HepG2 (cell line): ENCODE results near the gene KCNS1. TPM values are rescaled to one million over a fixed set of nuclear protein-coding genes. Genes with fewer than 3 reads are reported as not detected.

ENCODE experiments used
- CENPT ChIP-seq: sonication (generic); formaldehyde crosslinking; IDR thresholded peaks from 2 replicates; pipeline ENCODE4 v1.8.0; 2022; ENCODE audit warnings: low read depth, mild to moderate bottlenecking, moderate library complexity, missing genetic modification reagents
- EEA1 ChIP-seq: sonication (generic); formaldehyde crosslinking; IDR thresholded peaks from 2 replicates; pipeline ENCODE4 v1.5.1; 2020; ENCODE audit warnings: mild to moderate bottlenecking, missing genetic modification reagents, borderline replicate concordance
- HNRNPK ChIP-seq: fragments of 200-400 bp; formaldehyde crosslinking; IDR thresholded peaks from 2 replicates; pipeline ENCODE4 v1.6.1; 2018; ENCODE audit warnings: low read length, low read depth, moderate library complexity, mild to moderate bottlenecking; ENCODE audit not compliant: poor library complexity, severe bottlenecking
- IRF2 ChIP-seq: IDR thresholded peaks from 2 replicates; pipeline ENCODE4 v1.6.1; 2018; ENCODE audit warnings: missing genetic modification reagents, missing compliant biosample characterization
- KLF15 ChIP-seq: sonication (generic); formaldehyde crosslinking; IDR thresholded peaks from 2 replicates; pipeline ENCODE4 v1.8.1; 2023; ENCODE audit warnings: borderline replicate concordance, mild to moderate bottlenecking, inconsistent platforms, missing genetic modification reagents, mixed read lengths
- MIXL1 ChIP-seq: IDR thresholded peaks from 2 replicates; pipeline ENCODE4 v1.6.1; 2016
- REL ChIP-seq: sonication (generic); formaldehyde crosslinking; conservative IDR thresholded peaks from 2 replicates; pipeline ENCODE4 v1.8.0; 2022; ENCODE audit warnings: mild to moderate bottlenecking, missing genetic modification reagents, moderate library complexity
- SALL1 ChIP-seq: sonication (generic); formaldehyde crosslinking; IDR thresholded peaks from 2 replicates; pipeline ENCODE4 v1.8.0; 2022; ENCODE audit warnings: mild to moderate bottlenecking, missing genetic modification reagents
- SMC3 ChIP-seq: IDR thresholded peaks from 2 replicates; pipeline ENCODE4 v1.6.1; 2011; ENCODE audit warnings: low read length, improper control_type of control experiment
- SP4 ChIP-seq: sonication (generic); formaldehyde crosslinking; IDR thresholded peaks from 2 replicates; pipeline ENCODE4 v1.8.1; 2023; ENCODE audit warnings: mild to moderate bottlenecking, missing genetic modification reagents
- TGIF2 ChIP-seq: IDR thresholded peaks from 2 replicates; pipeline ENCODE4 v1.6.1; 2016; ENCODE audit warnings: control low read depth, missing compliant biosample characterization
- ZMYM2 ChIP-seq: sonication (generic); formaldehyde crosslinking; IDR thresholded peaks from 2 replicates; pipeline ENCODE4 v1.8.0; 2022; ENCODE audit warnings: mild to moderate bottlenecking, missing genetic modification reagents
- ZNF12 ChIP-seq: sonication (generic); formaldehyde crosslinking; IDR thresholded peaks from 2 replicates; pipeline ENCODE4 v1.5.0; 2020; ENCODE audit warnings: missing genetic modification reagents
- ZNF225 ChIP-seq: sonication (generic); formaldehyde crosslinking; IDR thresholded peaks from 2 replicates; pipeline ENCODE4 v1.4.0; 2020; ENCODE audit warnings: mild to moderate bottlenecking, missing genetic modification reagents
- ZNF510 ChIP-seq: sonication (generic); formaldehyde crosslinking; IDR thresholded peaks from 2 replicates; pipeline ENCODE4 v1.4.0; 2020; ENCODE audit warnings: low read depth, mild to moderate bottlenecking, missing genetic modification reagents
- ZSCAN21 ChIP-seq: sonication (generic); formaldehyde crosslinking; IDR thresholded peaks from 2 replicates; pipeline ENCODE4 v1.8.0; 2022; ENCODE audit warnings: mild to moderate bottlenecking, missing genetic modification reagents, moderate library complexity, borderline replicate concordance
- polyA plus RNA-seq, 8 experiments: library from polyadenylated mRNA; depleted of rRNA in 3 of 8; stranded (reverse) in 7 of 8; unstranded in 1 of 8; fragments of >200 nt; fragmentation: Illumina TruSeq in 4 of 8; extraction: Trizol in 4 of 8; gene quantifications; 2 replicates each; pipeline versions ENCODE4 v1.2.1 to v1.2.3, GENCODE V29; 2011 to 2016; ENCODE audit warnings: low read depth in 4 of 8, missing spikeins in 1 of 8, mixed read lengths in 1 of 8; ENCODE audit not compliant: insufficient read depth in 1 of 8
- total RNA-seq, 5 experiments: library from RNA; depleted of rRNA; stranded (reverse); fragments of >200 nt; fragmentation: Illumina TruSeq; extraction: Trizol; gene quantifications; 2 replicates each; pipeline ENCODE4 v1.2.3, GENCODE V29; 2016; ENCODE audit warnings: low read depth in 1 of 5
- TF ChIP-seq, protein P1 (sequence below): sonication (generic); formaldehyde crosslinking; IDR thresholded peaks from 2 replicates; pipeline ENCODE4 v1.4.0; 2020; ENCODE audit warnings: missing genetic modification reagents
- TF ChIP-seq, protein P2 (sequence below): sonication (generic); formaldehyde crosslinking; IDR thresholded peaks from 2 replicates; pipeline ENCODE4 v1.5.0; 2020; ENCODE audit warnings: missing genetic modification reagents, mild to moderate bottlenecking, borderline replicate concordance
- TF ChIP-seq, protein P3 (sequence below): IDR thresholded peaks from 2 replicates; pipeline ENCODE4 v1.6.1; 2016; ENCODE audit warnings: missing compliant biosample characterization, missing genetic modification reagents, borderline replicate concordance
- TF ChIP-seq, protein P4 (sequence below): sonication (generic); formaldehyde crosslinking; IDR thresholded peaks from 2 replicates; pipeline ENCODE4 v1.4.0; 2020; ENCODE audit warnings: missing genetic modification reagents
- TF ChIP-seq, protein P5 (sequence below): sonication (generic); formaldehyde crosslinking; IDR thresholded peaks from 2 replicates; pipeline ENCODE4 v1.4.0; 2020; ENCODE audit warnings: low read depth, mild to moderate bottlenecking, missing genetic modification reagents

Gene KCNS1
- total and polyA plus RNA-seq, 2 of the 13 experiments (the other 11 are each of a cell fraction or from before 2014, with no cell fraction given) = 0.03 TPM; not detected in 1

DNA sequence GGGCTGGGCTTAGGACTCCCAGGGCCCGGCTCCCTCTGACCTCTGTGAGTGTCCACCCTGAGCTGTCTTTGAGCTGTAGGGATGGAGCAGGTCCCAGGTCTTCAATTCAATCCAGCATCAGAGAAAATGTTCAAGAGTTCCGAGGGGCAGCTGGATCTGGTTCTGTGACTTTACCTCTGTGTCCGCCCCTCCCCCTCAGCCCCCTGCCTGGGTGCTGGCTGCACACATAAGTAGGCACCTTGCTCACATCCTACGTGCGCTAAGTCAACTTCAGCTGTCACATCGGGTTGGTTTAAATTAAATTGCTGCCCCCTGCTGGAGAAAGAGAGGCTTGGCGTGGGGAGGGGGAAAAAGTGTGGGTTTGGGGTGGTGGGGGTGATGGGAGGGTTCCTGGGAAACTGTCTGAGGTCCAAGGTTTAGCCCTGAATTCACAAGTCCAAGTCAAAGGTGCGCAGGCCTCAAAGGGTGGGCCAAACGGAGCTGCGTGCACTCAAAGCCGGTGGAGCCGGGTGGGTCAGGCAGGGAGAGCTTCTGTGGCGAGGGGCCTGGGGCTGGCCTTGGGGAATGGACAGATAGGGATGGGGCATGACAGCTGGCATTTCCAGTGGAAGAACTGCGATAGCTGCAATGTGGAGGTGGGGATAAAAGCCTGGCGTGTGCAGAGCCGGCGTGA, 11.0 kb upstream of the KCNS1 start (continued):
- TF ChIP-seq, protein P1, sequence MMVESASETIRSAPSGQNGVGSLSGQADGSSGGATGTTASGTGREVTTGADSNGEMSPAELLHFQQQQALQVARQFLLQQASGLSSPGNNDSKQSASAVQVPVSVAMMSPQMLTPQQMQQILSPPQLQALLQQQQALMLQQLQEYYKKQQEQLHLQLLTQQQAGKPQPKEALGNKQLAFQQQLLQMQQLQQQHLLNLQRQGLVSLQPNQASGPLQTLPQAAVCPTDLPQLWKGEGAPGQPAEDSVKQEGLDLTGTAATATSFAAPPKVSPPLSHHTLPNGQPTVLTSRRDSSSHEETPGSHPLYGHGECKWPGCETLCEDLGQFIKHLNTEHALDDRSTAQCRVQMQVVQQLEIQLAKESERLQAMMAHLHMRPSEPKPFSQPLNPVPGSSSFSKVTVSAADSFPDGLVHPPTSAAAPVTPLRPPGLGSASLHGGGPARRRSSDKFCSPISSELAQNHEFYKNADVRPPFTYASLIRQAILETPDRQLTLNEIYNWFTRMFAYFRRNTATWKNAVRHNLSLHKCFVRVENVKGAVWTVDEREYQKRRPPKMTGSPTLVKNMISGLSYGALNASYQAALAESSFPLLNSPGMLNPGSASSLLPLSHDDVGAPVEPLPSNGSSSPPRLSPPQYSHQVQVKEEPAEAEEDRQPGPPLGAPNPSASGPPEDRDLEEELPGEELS (CRISPR knock-in tag) = no peak
- peak; percentile 50; the same call in 1 of the 2 replicates for TF ChIP-seq SP4
- peak; percentile 64; the same call in 1 of the 2 replicates for TF ChIP-seq ZNF225
- TF ChIP-seq MIXL1 = 0 out of 2 replicates have a peak, but pooled peaks have one; percentile 44
- TF ChIP-seq SMC3 = peak; percentile 41
- TF ChIP-seq, protein P2, sequence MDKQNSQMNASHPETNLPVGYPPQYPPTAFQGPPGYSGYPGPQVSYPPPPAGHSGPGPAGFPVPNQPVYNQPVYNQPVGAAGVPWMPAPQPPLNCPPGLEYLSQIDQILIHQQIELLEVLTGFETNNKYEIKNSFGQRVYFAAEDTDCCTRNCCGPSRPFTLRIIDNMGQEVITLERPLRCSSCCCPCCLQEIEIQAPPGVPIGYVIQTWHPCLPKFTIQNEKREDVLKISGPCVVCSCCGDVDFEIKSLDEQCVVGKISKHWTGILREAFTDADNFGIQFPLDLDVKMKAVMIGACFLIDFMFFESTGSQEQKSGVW (CRISPR knock-in tag) = no peak
- TF ChIP-seq ZNF510 = no peak
- TF ChIP-seq, protein P3, sequence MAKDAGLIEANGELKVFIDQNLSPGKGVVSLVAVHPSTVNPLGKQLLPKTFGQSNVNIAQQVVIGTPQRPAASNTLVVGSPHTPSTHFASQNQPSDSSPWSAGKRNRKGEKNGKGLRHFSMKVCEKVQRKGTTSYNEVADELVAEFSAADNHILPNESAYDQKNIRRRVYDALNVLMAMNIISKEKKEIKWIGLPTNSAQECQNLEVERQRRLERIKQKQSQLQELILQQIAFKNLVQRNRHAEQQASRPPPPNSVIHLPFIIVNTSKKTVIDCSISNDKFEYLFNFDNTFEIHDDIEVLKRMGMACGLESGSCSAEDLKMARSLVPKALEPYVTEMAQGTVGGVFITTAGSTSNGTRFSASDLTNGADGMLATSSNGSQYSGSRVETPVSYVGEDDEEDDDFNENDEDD (CRISPR knock-in tag) = no peak
- no peak for TF ChIP-seq ZNF12 (CRISPR knock-in tag)
- TF ChIP-seq ZSCAN21 = no peak
- TF ChIP-seq EEA1 = no peak
- TF ChIP-seq CENPT = no peak
- TF ChIP-seq, protein P4, sequence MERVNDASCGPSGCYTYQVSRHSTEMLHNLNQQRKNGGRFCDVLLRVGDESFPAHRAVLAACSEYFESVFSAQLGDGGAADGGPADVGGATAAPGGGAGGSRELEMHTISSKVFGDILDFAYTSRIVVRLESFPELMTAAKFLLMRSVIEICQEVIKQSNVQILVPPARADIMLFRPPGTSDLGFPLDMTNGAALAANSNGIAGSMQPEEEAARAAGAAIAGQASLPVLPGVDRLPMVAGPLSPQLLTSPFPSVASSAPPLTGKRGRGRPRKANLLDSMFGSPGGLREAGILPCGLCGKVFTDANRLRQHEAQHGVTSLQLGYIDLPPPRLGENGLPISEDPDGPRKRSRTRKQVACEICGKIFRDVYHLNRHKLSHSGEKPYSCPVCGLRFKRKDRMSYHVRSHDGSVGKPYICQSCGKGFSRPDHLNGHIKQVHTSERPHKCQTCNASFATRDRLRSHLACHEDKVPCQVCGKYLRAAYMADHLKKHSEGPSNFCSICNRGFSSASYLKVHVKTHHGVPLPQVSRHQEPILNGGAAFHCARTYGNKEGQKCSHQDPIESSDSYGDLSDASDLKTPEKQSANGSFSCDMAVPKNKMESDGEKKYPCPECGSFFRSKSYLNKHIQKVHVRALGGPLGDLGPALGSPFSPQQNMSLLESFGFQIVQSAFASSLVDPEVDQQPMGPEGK = peak; percentile 87
- TF ChIP-seq KLF15 (CRISPR knock-in tag) = no peak
- no peak for TF ChIP-seq IRF2 (CRISPR knock-in tag)
- TF ChIP-seq, protein P5, sequence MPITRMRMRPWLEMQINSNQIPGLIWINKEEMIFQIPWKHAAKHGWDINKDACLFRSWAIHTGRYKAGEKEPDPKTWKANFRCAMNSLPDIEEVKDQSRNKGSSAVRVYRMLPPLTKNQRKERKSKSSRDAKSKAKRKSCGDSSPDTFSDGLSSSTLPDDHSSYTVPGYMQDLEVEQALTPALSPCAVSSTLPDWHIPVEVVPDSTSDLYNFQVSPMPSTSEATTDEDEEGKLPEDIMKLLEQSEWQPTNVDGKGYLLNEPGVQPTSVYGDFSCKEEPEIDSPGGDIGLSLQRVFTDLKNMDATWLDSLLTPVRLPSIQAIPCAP (CRISPR knock-in tag) = no peak
- TF ChIP-seq REL (CRISPR knock-in tag) = no peak
- no peak for TF ChIP-seq ZMYM2 (CRISPR knock-in tag)
- peak; percentile 35 for TF ChIP-seq HNRNPK
- TF ChIP-seq SALL1 = 0 out of 2 replicates have a peak, but pooled peaks have one; percentile 18
- TF ChIP-seq TGIF2 = no peak
